ENCODE measurements around the gene SLC5A4.
"Not testable (repeated sequence)": the region's sequence is repeated elsewhere in the genome, so short reads cannot be mapped to it uniquely, and the experiment has no call there.

- TF ChIP-seq CTCF, EP300 (IDR thresholded peaks at IDR 0.05): not testable (repeated sequence)
Observed at GRCh38 chr22:32195900-32196299, 59.2 kb downstream of the SLC5A4 start.

Data from ovary (tissue), 3 donors.